HepG2 (cell line): ENCODE data around the gene SLCO3A1. TPM values are rescaled to one million over a fixed set of nuclear protein-coding genes. Genes with fewer than 3 reads are reported as not detected.

ENCODE experiments used
- KDM2A ChIP-seq: sonication (generic); formaldehyde crosslinking; IDR thresholded peaks from 2 replicates; pipeline ENCODE4 v1.4.0; 2020; ENCODE audit warnings: low read depth, missing genetic modification reagents, borderline replicate concordance
- MEF2D ChIP-seq: sonication (generic); formaldehyde crosslinking; IDR thresholded peaks from 2 replicates; pipeline ENCODE4 v1.5.1; 2020; ENCODE audit warnings: mild to moderate bottlenecking, missing genetic modification reagents
- SOX6 ChIP-seq, 2 experiments: fragments of 450-650 bp in 1 of 2; sonication (generic) in 1 of 2; formaldehyde crosslinking in 1 of 2; IDR thresholded peaks; 2 replicates each; pipeline versions ENCODE4 v1.4.0 to v1.6.1; 2017 to 2020; ENCODE audit warnings: antibody characterized with exemption in 1 of 2, mild to moderate bottlenecking in 1 of 2, missing genetic modification reagents in 1 of 2
- TEAD3 ChIP-seq: optimal IDR thresholded peaks from 2 replicates; pipeline ENCODE3; 2016; ENCODE audit warnings: borderline replicate concordance
- TGIF2 ChIP-seq: IDR thresholded peaks from 2 replicates; pipeline ENCODE4 v1.6.1; 2016; ENCODE audit warnings: control low read depth, missing compliant biosample characterization
- ZNF20 ChIP-seq: sonication (generic); formaldehyde crosslinking; IDR thresholded peaks from 2 replicates; pipeline ENCODE4 v1.4.0; 2020; ENCODE audit warnings: mild to moderate bottlenecking, moderate library complexity, missing genetic modification reagents
- ZNF33B ChIP-seq: sonication (generic); formaldehyde crosslinking; IDR thresholded peaks from 2 replicates; pipeline ENCODE4 v1.5.1; 2020; ENCODE audit warnings: mild to moderate bottlenecking, missing genetic modification reagents
- ZNF556 ChIP-seq: sonication (generic); formaldehyde crosslinking; IDR thresholded peaks from 2 replicates; pipeline ENCODE4 v1.4.0; 2020; ENCODE audit warnings: mild to moderate bottlenecking, missing genetic modification reagents, borderline replicate concordance
- ZNF782 ChIP-seq: sonication (generic); formaldehyde crosslinking; IDR thresholded peaks from 2 replicates; pipeline ENCODE4 v1.4.0; 2020; ENCODE audit warnings: missing genetic modification reagents, mild to moderate bottlenecking, borderline replicate concordance
- polyA plus RNA-seq, 8 experiments: library from polyadenylated mRNA; depleted of rRNA in 3 of 8; stranded (reverse) in 7 of 8; unstranded in 1 of 8; fragments of >200 nt; fragmentation: Illumina TruSeq in 4 of 8; extraction: Trizol in 4 of 8; gene quantifications; 2 replicates each; pipeline versions ENCODE4 v1.2.1 to v1.2.3, GENCODE V29; 2011 to 2016; ENCODE audit warnings: low read depth in 4 of 8, missing spikeins in 1 of 8, mixed read lengths in 1 of 8; ENCODE audit not compliant: insufficient read depth in 1 of 8
- total RNA-seq, 5 experiments: library from RNA; depleted of rRNA; stranded (reverse); fragments of >200 nt; fragmentation: Illumina TruSeq; extraction: Trizol; gene quantifications; 2 replicates each; pipeline ENCODE4 v1.2.3, GENCODE V29; 2016; ENCODE audit warnings: low read depth in 1 of 5
- TF ChIP-seq, protein P1 (sequence below): sonication (generic); formaldehyde crosslinking; IDR thresholded peaks from 2 replicates; pipeline ENCODE4 v1.9.0; 2021; ENCODE audit warnings: mild to moderate bottlenecking, missing genetic modification reagents
- TF ChIP-seq, protein P2 (sequence below): IDR thresholded peaks from 2 replicates; pipeline ENCODE4 v1.6.1; 2016; ENCODE audit warnings: mild to moderate bottlenecking
- TF ChIP-seq, protein P3 (sequence below): sonication (generic); formaldehyde crosslinking; IDR thresholded peaks from 2 replicates; pipeline ENCODE4 v1.4.0; 2020; ENCODE audit warnings: missing genetic modification reagents

The SLCO3A1 gene
- total and polyA plus RNA-seq, 2 of the 13 experiments (the other 11 are each of a cell fraction or from before 2014, with no cell fraction given): 0.02 TPM; not detected in 1

DNA sequence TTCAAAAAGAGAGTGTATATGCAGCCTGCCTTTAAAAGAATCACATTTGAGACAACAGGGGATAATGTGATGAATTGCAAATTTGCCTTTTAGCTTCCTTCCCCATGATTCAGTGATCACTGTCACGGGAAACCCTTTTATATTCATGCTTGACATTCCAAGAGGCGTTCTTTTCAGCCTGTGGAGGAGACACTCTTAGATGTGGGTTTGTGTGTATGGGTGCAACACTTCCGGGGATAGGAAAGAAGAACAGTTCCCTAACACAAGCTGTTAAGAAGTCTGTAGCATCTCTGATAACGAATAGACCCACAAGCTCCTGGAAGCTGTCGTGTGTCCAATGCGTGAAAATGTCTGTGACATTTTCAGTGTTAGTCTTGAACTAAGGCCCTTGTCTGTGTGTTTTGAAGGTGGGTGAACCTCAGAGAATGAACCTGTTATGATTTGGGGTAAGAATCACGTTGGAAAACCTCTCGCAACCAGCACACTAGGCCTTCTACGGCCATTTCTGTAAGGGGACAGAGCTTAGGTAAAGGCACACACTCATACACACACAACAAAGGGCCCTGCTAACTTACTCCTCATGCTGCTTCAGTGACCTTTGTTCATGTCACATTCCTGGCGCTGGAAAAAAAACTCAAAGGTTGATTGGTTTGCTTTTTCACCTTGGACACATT, 311.0 kb downstream of the SLCO3A1 start (continued):
- TF ChIP-seq, protein P1, sequence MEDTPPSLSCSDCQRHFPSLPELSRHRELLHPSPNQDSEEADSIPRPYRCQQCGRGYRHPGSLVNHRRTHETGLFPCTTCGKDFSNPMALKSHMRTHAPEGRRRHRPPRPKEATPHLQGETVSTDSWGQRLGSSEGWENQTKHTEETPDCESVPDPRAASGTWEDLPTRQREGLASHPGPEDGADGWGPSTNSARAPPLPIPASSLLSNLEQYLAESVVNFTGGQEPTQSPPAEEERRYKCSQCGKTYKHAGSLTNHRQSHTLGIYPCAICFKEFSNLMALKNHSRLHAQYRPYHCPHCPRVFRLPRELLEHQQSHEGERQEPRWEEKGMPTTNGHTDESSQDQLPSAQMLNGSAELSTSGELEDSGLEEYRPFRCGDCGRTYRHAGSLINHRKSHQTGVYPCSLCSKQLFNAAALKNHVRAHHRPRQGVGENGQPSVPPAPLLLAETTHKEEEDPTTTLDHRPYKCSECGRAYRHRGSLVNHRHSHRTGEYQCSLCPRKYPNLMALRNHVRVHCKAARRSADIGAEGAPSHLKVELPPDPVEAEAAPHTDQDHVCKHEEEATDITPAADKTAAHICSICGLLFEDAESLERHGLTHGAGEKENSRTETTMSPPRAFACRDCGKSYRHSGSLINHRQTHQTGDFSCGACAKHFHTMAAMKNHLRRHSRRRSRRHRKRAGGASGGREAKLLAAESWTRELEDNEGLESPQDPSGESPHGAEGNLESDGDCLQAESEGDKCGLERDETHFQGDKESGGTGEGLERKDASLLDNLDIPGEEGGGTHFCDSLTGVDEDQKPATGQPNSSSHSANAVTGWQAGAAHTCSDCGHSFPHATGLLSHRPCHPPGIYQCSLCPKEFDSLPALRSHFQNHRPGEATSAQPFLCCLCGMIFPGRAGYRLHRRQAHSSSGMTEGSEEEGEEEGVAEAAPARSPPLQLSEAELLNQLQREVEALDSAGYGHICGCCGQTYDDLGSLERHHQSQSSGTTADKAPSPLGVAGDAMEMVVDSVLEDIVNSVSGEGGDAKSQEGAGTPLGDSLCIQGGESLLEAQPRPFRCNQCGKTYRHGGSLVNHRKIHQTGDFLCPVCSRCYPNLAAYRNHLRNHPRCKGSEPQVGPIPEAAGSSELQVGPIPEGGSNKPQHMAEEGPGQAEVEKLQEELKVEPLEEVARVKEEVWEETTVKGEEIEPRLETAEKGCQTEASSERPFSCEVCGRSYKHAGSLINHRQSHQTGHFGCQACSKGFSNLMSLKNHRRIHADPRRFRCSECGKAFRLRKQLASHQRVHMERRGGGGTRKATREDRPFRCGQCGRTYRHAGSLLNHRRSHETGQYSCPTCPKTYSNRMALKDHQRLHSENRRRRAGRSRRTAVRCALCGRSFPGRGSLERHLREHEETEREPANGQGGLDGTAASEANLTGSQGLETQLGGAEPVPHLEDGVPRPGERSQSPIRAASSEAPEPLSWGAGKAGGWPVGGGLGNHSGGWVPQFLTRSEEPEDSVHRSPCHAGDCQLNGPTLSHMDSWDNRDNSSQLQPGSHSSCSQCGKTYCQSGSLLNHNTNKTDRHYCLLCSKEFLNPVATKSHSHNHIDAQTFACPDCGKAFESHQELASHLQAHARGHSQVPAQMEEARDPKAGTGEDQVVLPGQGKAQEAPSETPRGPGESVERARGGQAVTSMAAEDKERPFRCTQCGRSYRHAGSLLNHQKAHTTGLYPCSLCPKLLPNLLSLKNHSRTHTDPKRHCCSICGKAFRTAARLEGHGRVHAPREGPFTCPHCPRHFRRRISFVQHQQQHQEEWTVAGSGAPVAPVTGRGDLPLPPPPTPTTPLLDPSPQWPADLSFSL (CRISPR knock-in tag): peak; percentile 91
- TF ChIP-seq ZNF782 (CRISPR knock-in tag) (peak; percentile 30; the same call in 1 of the 2 replicates), SOX6 (IDR thresholded peaks at IDR 0.05) (no peak), SOX6 (CRISPR knock-in tag; IDR thresholded peaks at IDR 0.05) (peak; percentile 90), TGIF2 (CRISPR knock-in tag) (0 out of 2 replicates have a peak, but pooled peaks have one; percentile 14), KDM2A (no peak), TEAD3 (CRISPR knock-in tag) (peak; percentile 95), ZNF20 (CRISPR knock-in tag) (no peak), ZNF556 (0 out of 2 replicates have a peak, but pooled peaks have one; percentile 33), ZNF33B (CRISPR knock-in tag) (no peak), MEF2D (CRISPR knock-in tag) (0 out of 2 replicates have a peak, but pooled peaks have one; percentile 67)
- TF ChIP-seq, protein P2, sequence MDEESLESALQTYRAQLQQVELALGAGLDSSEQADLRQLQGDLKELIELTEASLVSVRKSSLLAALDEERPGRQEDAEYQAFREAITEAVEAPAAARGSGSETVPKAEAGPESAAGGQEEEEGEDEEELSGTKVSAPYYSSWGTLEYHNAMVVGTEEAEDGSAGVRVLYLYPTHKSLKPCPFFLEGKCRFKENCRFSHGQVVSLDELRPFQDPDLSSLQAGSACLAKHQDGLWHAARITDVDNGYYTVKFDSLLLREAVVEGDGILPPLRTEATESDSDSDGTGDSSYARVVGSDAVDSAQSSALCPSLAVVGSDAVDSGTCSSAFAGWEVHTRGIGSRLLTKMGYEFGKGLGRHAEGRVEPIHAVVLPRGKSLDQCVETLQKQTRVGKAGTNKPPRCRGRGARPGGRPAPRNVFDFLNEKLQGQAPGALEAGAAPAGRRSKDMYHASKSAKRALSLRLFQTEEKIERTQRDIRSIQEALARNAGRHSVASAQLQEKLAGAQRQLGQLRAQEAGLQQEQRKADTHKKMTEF (CRISPR knock-in tag): 0 out of 2 replicates have a peak, but pooled peaks have one; percentile 32
- TF ChIP-seq, protein P3, sequence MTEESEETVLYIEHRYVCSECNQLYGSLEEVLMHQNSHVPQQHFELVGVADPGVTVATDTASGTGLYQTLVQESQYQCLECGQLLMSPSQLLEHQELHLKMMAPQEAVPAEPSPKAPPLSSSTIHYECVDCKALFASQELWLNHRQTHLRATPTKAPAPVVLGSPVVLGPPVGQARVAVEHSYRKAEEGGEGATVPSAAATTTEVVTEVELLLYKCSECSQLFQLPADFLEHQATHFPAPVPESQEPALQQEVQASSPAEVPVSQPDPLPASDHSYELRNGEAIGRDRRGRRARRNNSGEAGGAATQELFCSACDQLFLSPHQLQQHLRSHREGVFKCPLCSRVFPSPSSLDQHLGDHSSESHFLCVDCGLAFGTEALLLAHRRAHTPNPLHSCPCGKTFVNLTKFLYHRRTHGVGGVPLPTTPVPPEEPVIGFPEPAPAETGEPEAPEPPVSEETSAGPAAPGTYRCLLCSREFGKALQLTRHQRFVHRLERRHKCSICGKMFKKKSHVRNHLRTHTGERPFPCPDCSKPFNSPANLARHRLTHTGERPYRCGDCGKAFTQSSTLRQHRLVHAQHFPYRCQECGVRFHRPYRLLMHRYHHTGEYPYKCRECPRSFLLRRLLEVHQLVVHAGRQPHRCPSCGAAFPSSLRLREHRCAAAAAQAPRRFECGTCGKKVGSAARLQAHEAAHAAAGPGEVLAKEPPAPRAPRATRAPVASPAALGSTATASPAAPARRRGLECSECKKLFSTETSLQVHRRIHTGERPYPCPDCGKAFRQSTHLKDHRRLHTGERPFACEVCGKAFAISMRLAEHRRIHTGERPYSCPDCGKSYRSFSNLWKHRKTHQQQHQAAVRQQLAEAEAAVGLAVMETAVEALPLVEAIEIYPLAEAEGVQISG (CRISPR knock-in tag): peak; percentile 38; the same call in 1 of the 2 replicates
